CD8-positive, alpha-beta memory T cell (primary cell): ENCODE data around the gene EMID1. TPM values are rescaled to one million over a fixed set of nuclear protein-coding genes. Genes with fewer than 3 reads are reported as not detected.
A peak's percentile ranks its signal among the peaks of the same experiment; 100 is the strongest.

Experiments used
- CTCF ChIA-PET: fragments of 350-600 bp; sonication (Branson Sonifier 250); formaldehyde crosslinking; loops from one replicate; lab custom pipeline; 2021; ENCODE audit warnings: antibody characterized with exemption; lab: Charles Lee
- POLR2A ChIA-PET: fragments of 350-600 bp; sonication (Branson Sonifier 250); formaldehyde crosslinking; loops from one replicate; lab custom pipeline; 2021; ENCODE audit warnings: antibody characterized with exemption; lab: Charles Lee
- DNase-seq, 5 donors: peaks; one replicate each; pipeline versions ENCODE4 v3.0.0 to v3.0.0-alpha.2; 2020 to 2022; ENCODE audit warnings: mixed read lengths in 1 of 5
- H3K27ac ChIP-seq: one replicate; pipeline ENCODE4 v1.7.0; 2013; ENCODE audit warnings: low read depth, mild to moderate bottlenecking, low read length, moderate library complexity
- H3K27me3 ChIP-seq: 2 replicates; pipeline ENCODE4 v1.7.0; 2013; ENCODE audit warnings: low read length, mild to moderate bottlenecking; ENCODE audit not compliant: insufficient read depth, poor library complexity, severe bottlenecking
- H3K36me3 ChIP-seq: 2 replicates; pipeline ENCODE4 v1.7.0; 2013; ENCODE audit warnings: mild to moderate bottlenecking, low read length, moderate library complexity; ENCODE audit not compliant: insufficient read depth
- H3K4me1 ChIP-seq: 2 replicates; pipeline ENCODE4 v1.7.0; 2013; ENCODE audit warnings: mild to moderate bottlenecking, low read length, moderate library complexity; ENCODE audit not compliant: insufficient read depth
- H3K4me3 ChIP-seq: 2 replicates; pipeline ENCODE4 v1.7.0; 2013; ENCODE audit warnings: mild to moderate bottlenecking, low read length
- H3K9me3 ChIP-seq: 2 replicates; pipeline ENCODE4 v1.7.0; 2013; ENCODE audit warnings: mild to moderate bottlenecking, low read length
- H3K27ac Mint-ChIP-seq, 8 donors: one replicate each; pipeline ENCODE4 v1.8.0; 2020 to 2021; ENCODE audit warnings: mixed read lengths in 8 of 8, mild to moderate bottlenecking in 6 of 8, inconsistent platforms in 3 of 8, moderate library complexity in 3 of 8
- H3K27me3 Mint-ChIP-seq, 2 donors: one replicate each; pipeline ENCODE4 v1.8.0; 2020 to 2021; ENCODE audit warnings: mixed read lengths in 2 of 2, mild to moderate bottlenecking in 1 of 2, moderate library complexity in 1 of 2
- H3K36me3 Mint-ChIP-seq, 3 donors: one replicate each; pipeline ENCODE4 v1.8.0; 2020 to 2021; ENCODE audit warnings: mixed read lengths in 3 of 3, inconsistent platforms in 1 of 3, mild to moderate bottlenecking in 1 of 3
- H3K4me1 Mint-ChIP-seq, 3 donors: one replicate each; pipeline ENCODE4 v1.8.0; 2020 to 2021; ENCODE audit warnings: mixed read lengths in 3 of 3, inconsistent platforms in 1 of 3, mild to moderate bottlenecking in 1 of 3
- H3K4me3 Mint-ChIP-seq, 7 donors: one replicate each; pipeline ENCODE4 v1.8.0; 2020 to 2021; ENCODE audit warnings: mixed read lengths in 7 of 7, mild to moderate bottlenecking in 6 of 7, moderate library complexity in 4 of 7, inconsistent platforms in 2 of 7
- H3K9me3 Mint-ChIP-seq, 5 donors: one replicate each; pipeline ENCODE4 v1.8.0; 2020 to 2022; ENCODE audit warnings: mixed read lengths in 5 of 5, mild to moderate bottlenecking in 3 of 5, moderate library complexity in 2 of 5, inconsistent platforms in 1 of 5
- polyA plus RNA-seq: library from polyadenylated mRNA; unstranded; fragments of 300-500 nt; fragmentation: Illumina TruSeq; gene quantifications from one replicate; pipeline ENCODE4 v1.2.3, GENCODE V29; 2021
- total RNA-seq, 2 experiments: library from RNA; stranded (reverse); gene quantifications; one replicate each; pipeline ENCODE4 v1.2.3, GENCODE V29; 2021

Gene EMID1
- total and polyA plus RNA-seq, 3 experiments from 2014 or later = 0.31 TPM; not detected in 2

GRCh38 chr22:29197096-29197495 lies 8.6 kb upstream of the EMID1 start:
- peaks cover 6% of the 10 kb centered on the region for H3K4me1 ChIP-seq
- CTCF ChIA-PET = no interaction called here
- Mint-ChIP-seq H3K4me3 (no peak overlapping the region), H3K27me3 (peaks cover 9 to 13% of the 10 kb centered on the region in 2 donors), H3K4me1 (peaks cover 4 to 10% (median 7%) of the 10 kb centered on the region in 3 donors), H3K27ac (no peak overlapping the region), H3K9me3 (peaks cover 0 to 3% (median 0%) of the 10 kb centered on the region in 5 donors), H3K36me3 (peaks cover 0 to 7% (median 2%) of the 10 kb centered on the region in 3 donors)
- no peak overlapping the region for H3K27ac ChIP-seq
- H3K36me3 ChIP-seq = no peaks in the 10 kb centered on the region
- no peaks in the 10 kb centered on the region for H3K9me3 ChIP-seq
- no peaks in the 10 kb centered on the region for H3K27me3 ChIP-seq
- no peak overlapping the region for H3K4me3 ChIP-seq
- POLR2A ChIA-PET = no interaction called here
- DNase-seq = no peak

DNA sequence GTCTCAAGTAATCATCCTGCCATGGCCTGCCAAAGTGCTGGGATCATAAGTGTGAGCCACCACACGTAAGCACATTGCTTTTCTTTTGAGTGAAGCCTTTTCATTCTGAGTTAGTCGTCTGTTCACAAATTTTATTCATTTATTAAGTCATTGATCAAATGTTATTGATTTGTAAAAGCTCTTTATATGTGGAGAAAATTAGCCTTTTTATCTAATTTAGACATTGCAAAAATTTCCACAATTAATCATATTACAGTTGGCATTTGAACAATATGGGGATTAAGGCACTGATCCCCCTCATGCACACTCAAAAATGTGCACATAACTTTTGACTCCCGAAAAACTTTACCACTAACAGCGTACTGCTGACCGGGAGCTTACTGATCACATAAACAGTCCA lies 7.5 kb upstream of the EMID1 start:
- Mint-ChIP-seq H3K4me3 (no peak overlapping the region), H3K27me3 (peaks cover 9 to 10% of the 10 kb centered on the region in 2 donors), H3K36me3 (peaks cover 0 to 4% (median 2%) of the 10 kb centered on the region in 3 donors), H3K27ac (peak overlapping the region in 1 of 8 donors; percentile 24), H3K4me1 (peaks cover 10 to 22% (median 18%) of the 10 kb centered on the region in 3 donors), H3K9me3 (peaks cover 0 to 3% (median 0%) of the 10 kb centered on the region in 5 donors)
- no peak overlapping the region for H3K4me3 ChIP-seq
- ChIA-PET CTCF (no interaction called here), POLR2A (no interaction called here)
- H3K4me1 ChIP-seq = peaks cover 17% of the 10 kb centered on the region
- no peak overlapping the region for H3K27ac ChIP-seq
- no peaks in the 10 kb centered on the region for H3K27me3 ChIP-seq
- no peaks in the 10 kb centered on the region for H3K36me3 ChIP-seq
- DNase-seq = peak in 1 of 5 donors; percentile 13
- no peaks in the 10 kb centered on the region for H3K9me3 ChIP-seq

DNA sequence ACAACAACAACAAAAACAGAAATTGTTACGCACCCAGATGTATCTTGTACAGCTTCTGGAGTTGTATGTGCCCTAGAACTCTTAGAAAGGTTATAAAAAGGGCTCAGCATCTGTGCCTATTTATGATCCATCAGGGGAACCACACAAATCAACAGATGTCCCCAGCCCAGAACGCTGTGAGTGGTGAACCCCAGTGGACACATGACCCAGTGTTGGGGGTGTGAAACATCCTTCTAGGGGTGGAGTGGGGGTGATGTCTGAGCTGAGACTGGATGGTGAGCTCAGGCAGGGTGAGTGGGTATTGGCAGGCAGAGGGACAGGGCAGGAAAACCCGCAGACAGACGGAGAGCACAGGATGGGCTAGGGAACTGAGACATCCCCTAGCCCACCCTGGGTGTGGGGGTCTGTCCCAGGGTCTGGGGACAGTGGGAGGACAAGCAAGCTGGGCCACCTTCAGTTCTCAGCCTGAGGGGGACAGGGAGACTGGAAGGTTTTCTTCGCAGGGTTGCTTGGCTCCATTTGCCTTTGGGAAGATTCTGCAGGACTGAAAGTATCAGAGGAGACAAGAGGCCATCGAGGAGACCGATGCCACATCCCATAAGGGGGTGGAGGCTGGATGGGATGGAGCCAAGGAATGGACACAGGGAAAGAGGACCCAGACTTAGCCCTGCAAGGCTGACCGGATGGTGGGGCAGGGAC lies 5.8 kb upstream of the EMID1 start:
- POLR2A ChIA-PET = no interaction called here
- peaks cover 0 to 2% (median 0%) of the 10 kb centered on the region in 5 donors for H3K9me3 Mint-ChIP-seq
- H3K4me1 Mint-ChIP-seq = peaks cover 13 to 35% (median 23%) of the 10 kb centered on the region in 3 donors
- no peak for DNase-seq
- H3K36me3 ChIP-seq = no peaks in the 10 kb centered on the region
- CTCF ChIA-PET = no interaction called here
- no peak overlapping the region for H3K4me3 Mint-ChIP-seq
- H3K27me3 Mint-ChIP-seq = peaks cover 10 to 17% of the 10 kb centered on the region in 2 donors
- H3K27me3 ChIP-seq = no peaks in the 10 kb centered on the region
- H3K4me3 ChIP-seq = no peak overlapping the region
- no peak overlapping the region for H3K27ac ChIP-seq
- H3K4me1 ChIP-seq = peaks cover 17% of the 10 kb centered on the region
- H3K9me3 ChIP-seq = no peaks in the 10 kb centered on the region
- peaks cover 0 to 4% (median 2%) of the 10 kb centered on the region in 3 donors for H3K36me3 Mint-ChIP-seq
- H3K27ac Mint-ChIP-seq = peak overlapping the region in 2 of 8 donors; percentile 15 to 63

GRCh38 chr22:29200901-29201300 lies 4.8 kb upstream of the EMID1 start:
- peak in 1 of 5 donors; percentile 23 for DNase-seq
- Mint-ChIP-seq H3K36me3 (no peaks in the 10 kb centered on the region), H3K4me3 (peak overlapping the region in 1 of 7 donors; percentile 29), H3K9me3 (peaks cover 0 to 2% (median 0%) of the 10 kb centered on the region in 5 donors), H3K27ac (no peak overlapping the region), H3K27me3 (peaks cover 10 to 22% of the 10 kb centered on the region in 2 donors), H3K4me1 (peaks cover 14 to 40% (median 25%) of the 10 kb centered on the region in 3 donors)
- no peaks in the 10 kb centered on the region for H3K36me3 ChIP-seq
- H3K4me3 ChIP-seq = no peak overlapping the region
- no peaks in the 10 kb centered on the region for H3K27me3 ChIP-seq
- H3K4me1 ChIP-seq = peaks cover 17% of the 10 kb centered on the region
- H3K9me3 ChIP-seq = no peaks in the 10 kb centered on the region
- CTCF ChIA-PET = interaction anchor here (1.4 kb wide), 1 partner anchor 16 kb away, joined by 3 read pairs; no protein-coding TSS in a partner anchor
- POLR2A ChIA-PET = no interaction called here
- H3K27ac ChIP-seq = no peak overlapping the region

- H3K4me1 ChIP-seq = peaks cover 17% of the 10 kb centered on the region
- Mint-ChIP-seq H3K9me3 (no peaks in the 10 kb centered on the region), H3K4me3 (peak overlapping the region in 1 of 7 donors; percentile 73), H3K36me3 (no peaks in the 10 kb centered on the region), H3K4me1 (peaks cover 18 to 44% (median 30%) of the 10 kb centered on the region in 3 donors), H3K27me3 (peaks cover 13 to 25% of the 10 kb centered on the region in 2 donors), H3K27ac (peak overlapping the region in 5 of 8 donors; percentile 34 to 93 (median 73))
- H3K36me3 ChIP-seq = no peaks in the 10 kb centered on the region
- H3K9me3 ChIP-seq = no peaks in the 10 kb centered on the region
- POLR2A ChIA-PET = no interaction called here
- no peak overlapping the region for H3K27ac ChIP-seq
- no peak overlapping the region for H3K4me3 ChIP-seq
- DNase-seq = peak in 1 of 5 donors; percentile 14
- no peaks in the 10 kb centered on the region for H3K27me3 ChIP-seq
- CTCF ChIA-PET = interaction anchor here (1.4 to 1.7 kb wide), 2 partner anchors 17 to 44 kb away, joined by 3 to 6 read pairs; no protein-coding TSS in a partner anchor
Observed at GRCh38 chr22:29201782-29202181, 3.9 kb upstream of the EMID1 start.

- H3K9me3 ChIP-seq = no peaks in the 10 kb centered on the region
- POLR2A ChIA-PET = no interaction called here
- H3K36me3 ChIP-seq = no peaks in the 10 kb centered on the region
- peak in 4 of 5 donors; percentile 15 to 47 (median 26) for DNase-seq
- H3K9me3 Mint-ChIP-seq = no peaks in the 10 kb centered on the region
- peaks cover 13 to 25% of the 10 kb centered on the region in 2 donors for H3K27me3 Mint-ChIP-seq
- H3K27ac Mint-ChIP-seq = peak overlapping the region; percentile 46 to 94 (median 87)
- no peaks in the 10 kb centered on the region for H3K36me3 Mint-ChIP-seq
- no peak overlapping the region for H3K4me3 ChIP-seq
- peaks cover 18 to 44% (median 30%) of the 10 kb centered on the region in 3 donors for H3K4me1 Mint-ChIP-seq
- peak overlapping the region; percentile 51 for H3K27ac ChIP-seq
- peak overlapping the region; percentile 23 to 75 (median 64) for H3K4me3 Mint-ChIP-seq
- peaks cover 17% of the 10 kb centered on the region for H3K4me1 ChIP-seq
- H3K27me3 ChIP-seq = no peaks in the 10 kb centered on the region
- CTCF ChIA-PET = interaction anchor here (1.7 kb wide), 1 partner anchor 43 kb away, joined by 6 read pairs; no protein-coding TSS in a partner anchor
Observed at GRCh38 chr22:29202212-29203192, 3.2 kb upstream of the EMID1 start.

GRCh38 chr22:29203488-29204454 lies 1.9 kb upstream of the EMID1 start:
- Mint-ChIP-seq H3K9me3 (no peaks in the 10 kb centered on the region), H3K4me3 (peak overlapping the region in 3 of 7 donors; percentile 3 to 56 (median 49)), H3K36me3 (no peaks in the 10 kb centered on the region), H3K27ac (peak overlapping the region in 5 of 8 donors; percentile 9 to 80 (median 60)), H3K27me3 (peaks cover 13 to 25% of the 10 kb centered on the region in 2 donors), H3K4me1 (peaks cover 18 to 44% (median 30%) of the 10 kb centered on the region in 3 donors)
- ChIA-PET CTCF (interaction anchor here (1.2 to 1.7 kb wide), 2 partner anchors 39 to 42 kb away, joined by 4 to 6 read pairs; no protein-coding TSS in a partner anchor), POLR2A (interaction anchor here (0.6 kb wide), 1 partner anchor 17 kb away, joined by 5 read pairs; no protein-coding TSS in a partner anchor)
- peaks cover 17% of the 10 kb centered on the region for H3K4me1 ChIP-seq
- no peaks in the 10 kb centered on the region for H3K9me3 ChIP-seq
- peak overlapping the region; percentile 51 for H3K27ac ChIP-seq
- H3K27me3 ChIP-seq = no peaks in the 10 kb centered on the region
- H3K36me3 ChIP-seq = no peaks in the 10 kb centered on the region
- peak in 1 of 5 donors; percentile 19 for DNase-seq
- H3K4me3 ChIP-seq = no peak overlapping the region
